Measurements from ENCODE around the gene CDC42EP4.

Gene CDC42EP4

GRCh38 chr17:73261617-73261951 lies 50.2 kb downstream of the CDC42EP4 start, which contains the start of gene CPSF4L:
CPSF4L (minus strand) TSS chr17:73261880; CDS start chr17:73261818, 62 bp downstream.
- in situ Hi-C loops (cut with MboI; ENCODE audit: low sequenced_read_pairs) = loop anchor here (25.0 kb wide), 1 partner anchor 926 kb away; no protein-coding TSS in a partner anchor

GRCh38 chr17:73257516-73257915 lies 54.3 kb downstream of the CDC42EP4 start:
- in situ Hi-C loops (cut with MboI; ENCODE audit: low sequenced_read_pairs) = loop anchor here (25.0 kb wide), 1 partner anchor 930 kb away; no protein-coding TSS in a partner anchor

GRCh38 chr17:73256220-73256619 lies 55.6 kb downstream of the CDC42EP4 start:
- in situ Hi-C loops (cut with MboI; ENCODE audit: low sequenced_read_pairs) = loop anchor here (25.0 kb wide), 1 partner anchor 931 kb away; no protein-coding TSS in a partner anchor

GRCh38 chr17:73255671-73256181 lies 56.1 kb downstream of the CDC42EP4 start:
- in situ Hi-C loops (cut with MboI; ENCODE audit: low sequenced_read_pairs) = loop anchor here (25.0 kb wide), 1 partner anchor 932 kb away; no protein-coding TSS in a partner anchor

GRCh38 chr17:73251871-73252270 lies 59.9 kb downstream of the CDC42EP4 start:
- in situ Hi-C loops (cut with MboI; ENCODE audit: low sequenced_read_pairs) = loop anchor here (5.0 to 25.0 kb wide), 2 partner anchors 120 to 935 kb away; no protein-coding TSS in a partner anchor

GRCh38 chr17:73250851-73251640 lies 60.8 kb downstream of the CDC42EP4 start:
- in situ Hi-C loops (cut with MboI; ENCODE audit: low sequenced_read_pairs) = loop anchor here (5.0 to 25.0 kb wide), 2 partner anchors 121 to 936 kb away; no protein-coding TSS in a partner anchor

GRCh38 chr17:73249700-73250099 lies 62.1 kb downstream of the CDC42EP4 start:
- in situ Hi-C loops (cut with MboI; ENCODE audit: low sequenced_read_pairs) = loop anchor here (5.0 to 25.0 kb wide), 2 partner anchors 123 to 938 kb away; no protein-coding TSS in a partner anchor

- in situ Hi-C loops (cut with MboI; ENCODE audit: low sequenced_read_pairs) = no loop called here
Measured at GRCh38 chr17:73248532-73248931, 63.3 kb downstream of the CDC42EP4 start.

GRCh38 chr17:73247726-73248125 lies 64.1 kb downstream of the CDC42EP4 start:
- in situ Hi-C loops (cut with MboI; ENCODE audit: low sequenced_read_pairs) = no loop called here

- in situ Hi-C loops (cut with MboI; ENCODE audit: low sequenced_read_pairs) = no loop called here
Measured at GRCh38 chr17:73240561-73240960, 71.2 kb downstream of the CDC42EP4 start.

GRCh38 chr17:73237714-73238113 lies 74.1 kb downstream of the CDC42EP4 start:
- in situ Hi-C loops (cut with MboI; ENCODE audit: low sequenced_read_pairs) = no loop called here

- in situ Hi-C loops (cut with MboI; ENCODE audit: low sequenced_read_pairs) = no loop called here
Measured at GRCh38 chr17:73234736-73235135, 77.1 kb downstream of the CDC42EP4 start.
